ENCODE measurements around the gene TADA3.

TADA3 gene

GRCh38 chr3:9809615-9810432 lies 17.6 kb upstream of the TADA3 start, which contains the start of gene TTLL3:
TTLL3 (plus strand) TSS chr3:9810262; CDS start chr3:9810662, 400 bp downstream.
- DNase-seq (no peak), ATAC-seq (ENCODE audit: insufficient read depth, low read depth) (no peak)
- Histone ChIP-seq H2AFZ (ENCODE audit: low read depth, low read length) (no peak within 1 kb of the TSS), H4K20me1 (ENCODE audit: insufficient read depth, low read length) (peaks cover 8% of the 10 kb centered on the region), H3K36me3 (ENCODE audit: insufficient read depth, low read length) (peaks cover 76% of the 10 kb centered on the region), H3K9me3 (ENCODE audit: insufficient read depth, low read length, severe bottlenecking) (no peaks in the 10 kb centered on the region), H3K79me2 (ENCODE audit: insufficient read depth, low read length) (no peaks in the 10 kb centered on the region), H3K27me3 (ENCODE audit: insufficient read depth, low read length, poor library complexity) (no peaks in the 10 kb centered on the region), H3K9ac (ENCODE audit: low read depth, low read length) (no peak within 1 kb of the TSS), H3K4me1 (ENCODE audit: insufficient read depth, low read length) (no peaks in the 10 kb centered on the region), H3K27ac (ENCODE audit: low read length) (no peak within 1 kb of the TSS), H3K4me3 (ENCODE audit: low read depth in 1 of 2, low read length in 2 of 2) (no peak within 1 kb of the TSS), H3K4me2 (ENCODE audit: insufficient read depth, low read length) (no peak within 1 kb of the TSS)
- TF ChIP-seq CTCF (IDR thresholded peaks at IDR 0.05; ENCODE audit: borderline replicate concordance, extremely low read depth, low read length, poor library complexity, severe bottlenecking) (no peak), EZH2 (IDR thresholded peaks at IDR 0.05; ENCODE audit: borderline replicate concordance, low read depth, low read length, severe bottlenecking) (no peak)

DNA sequence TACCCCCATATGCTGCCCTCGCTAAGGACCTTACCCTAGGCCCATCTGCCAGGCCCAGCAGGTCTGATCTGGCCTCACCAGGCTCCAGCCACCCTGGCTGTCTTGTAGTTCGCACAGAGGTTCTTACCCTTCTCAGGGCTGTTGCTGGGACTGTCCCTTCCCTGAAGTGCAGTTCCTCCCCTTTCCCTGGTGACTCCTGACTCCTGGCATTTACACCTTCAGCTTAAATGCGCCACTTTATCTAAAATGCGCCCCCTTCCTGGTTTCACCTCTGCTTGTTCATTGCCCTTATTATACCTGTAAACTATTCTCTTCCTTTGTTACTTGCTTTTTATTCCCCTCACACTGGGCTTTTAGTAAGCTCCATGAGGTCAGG lies 17.0 kb upstream of the TADA3 start:
- no peaks in the 10 kb centered on the region for H3K4me1 ChIP-seq (ENCODE audit: insufficient read depth, low read length)
- H3K9me3 ChIP-seq (ENCODE audit: insufficient read depth, low read length, severe bottlenecking), result no peaks in the 10 kb centered on the region
- H3K36me3 ChIP-seq (ENCODE audit: insufficient read depth, low read length), result peaks cover 81% of the 10 kb centered on the region
- no peak overlapping the region for H3K4me3 ChIP-seq (ENCODE audit: low read depth in 1 of 2, low read length in 2 of 2)
- H3K79me2 ChIP-seq (ENCODE audit: insufficient read depth, low read length), result no peaks in the 10 kb centered on the region
- H3K27ac ChIP-seq (ENCODE audit: low read length), result no peak overlapping the region
- H3K9ac ChIP-seq (ENCODE audit: low read depth, low read length), result no peak overlapping the region
- no peak overlapping the region for H3K4me2 ChIP-seq (ENCODE audit: insufficient read depth, low read length)
- H2AFZ ChIP-seq (ENCODE audit: low read depth, low read length), result no peak overlapping the region
- H4K20me1 ChIP-seq (ENCODE audit: insufficient read depth, low read length), result peaks cover 8% of the 10 kb centered on the region
- DNase-seq, result no peak
- ATAC-seq (ENCODE audit: insufficient read depth, low read depth), result no peak
- no peak for TF ChIP-seq CTCF (IDR thresholded peaks at IDR 0.05; ENCODE audit: borderline replicate concordance, extremely low read depth, low read length, poor library complexity, severe bottlenecking)
- TF ChIP-seq EZH2 (IDR thresholded peaks at IDR 0.05; ENCODE audit: borderline replicate concordance, low read depth, low read length, severe bottlenecking), result no peak
- H3K27me3 ChIP-seq (ENCODE audit: insufficient read depth, low read length, poor library complexity), result no peaks in the 10 kb centered on the region

- TF ChIP-seq CTCF (IDR thresholded peaks at IDR 0.05; ENCODE audit: borderline replicate concordance, extremely low read depth, low read length, poor library complexity, severe bottlenecking) (peak; percentile 51), EZH2 (IDR thresholded peaks at IDR 0.05; ENCODE audit: borderline replicate concordance, low read depth, low read length, severe bottlenecking) (no peak)
- Histone ChIP-seq H3K4me3 (ENCODE audit: low read depth in 1 of 2, low read length in 2 of 2) (no peak overlapping the region), H3K9ac (ENCODE audit: low read depth, low read length) (no peak overlapping the region), H3K79me2 (ENCODE audit: insufficient read depth, low read length) (no peaks in the 10 kb centered on the region), H4K20me1 (ENCODE audit: insufficient read depth, low read length) (peaks cover 8% of the 10 kb centered on the region), H2AFZ (ENCODE audit: low read depth, low read length) (no peak overlapping the region), H3K4me1 (ENCODE audit: insufficient read depth, low read length) (no peaks in the 10 kb centered on the region), H3K27me3 (ENCODE audit: insufficient read depth, low read length, poor library complexity) (no peaks in the 10 kb centered on the region), H3K27ac (ENCODE audit: low read length) (no peak overlapping the region), H3K4me2 (ENCODE audit: insufficient read depth, low read length) (no peak overlapping the region), H3K9me3 (ENCODE audit: insufficient read depth, low read length, severe bottlenecking) (no peaks in the 10 kb centered on the region), H3K36me3 (ENCODE audit: insufficient read depth, low read length) (peaks cover 87% of the 10 kb centered on the region)
- DNase-seq, result peak; percentile 33
- peak; percentile 73 for ATAC-seq (ENCODE audit: insufficient read depth, low read depth)
Measured at GRCh38 chr3:9808345-9809037, 16.2 kb upstream of the TADA3 start.
